HCT116 (cell line): ENCODE measurements around the gene CSNK1E. TPM values are rescaled to one million over a fixed set of nuclear protein-coding genes. Genes with fewer than 3 reads are reported as not detected.

ENCODE experiments used
- ATAC-seq: fragments of 200-7000 bp; cut with Tn5 transposase; 2 replicates; pipeline ENCODE4 v1.9.1; 2020; ENCODE audit warnings: mild to moderate bottlenecking, moderate library complexity
- BruUV-seq: library from RNA; stranded (reverse); fragments of 400-500 nt; replicated peaks from 2 replicates; lab custom pipeline; 2021; lab: Mats Ljungman, UMichigan
- CTCF ChIA-PET: fragments of 300-600 bp; sonication (Branson Sonifier 250); formaldehyde crosslinking; loops from one replicate; lab custom pipeline; 2021; ENCODE audit warnings: antibody characterized with exemption; lab: Charles Lee
- POLR2A ChIA-PET: fragments of 300-600, 350-600 bp; sonication (Branson Sonifier 250); formaldehyde crosslinking; loops from one replicate; lab custom pipeline; 2021; ENCODE audit warnings: antibody characterized with exemption; lab: Charles Lee
- RAD21 ChIA-PET, 2 experiments: fragments of 300-600 bp; sonication (Branson Sonifier 250); formaldehyde crosslinking; loops; one replicate each; lab custom pipeline; 2023; ENCODE audit warnings: low total read pairs in 2 of 2; ENCODE audit not compliant: uncharacterized antibody in 2 of 2, unreplicated experiment in 2 of 2, low non-redundant PET in 1 of 2; lab: Charles Lee
- DNase-seq: peaks from one replicate; pipeline ENCODE4 v3.0.0-alpha.2; 2010; ENCODE audit warnings: low read depth, low spot score
- H2AFZ ChIP-seq: fragments of 200-600 bp; shearing (Covaris generic), sonication (generic); 2 replicates; pipeline ENCODE4 v1.6.1; 2017; ENCODE audit warnings: low read depth, mixed run types, mixed read lengths, antibody characterized with exemption, low read length; ENCODE audit not compliant: poor library complexity, severe bottlenecking
- H3K27ac ChIP-seq: 2 replicates; pipeline ENCODE4 v1.5.1; 2012; ENCODE audit warnings: low read depth, low read length
- H3K27me3 ChIP-seq: fragments of 200-600 bp; sonication (generic); 2 replicates; pipeline ENCODE4 v1.6.1; 2016; ENCODE audit warnings: mixed run types, low read length, mixed read lengths; ENCODE audit not compliant: insufficient read depth
- H3K36me3 ChIP-seq, 2 experiments: fragments of 200-500 bp in 1 of 2; fragments of 200-600 bp in 1 of 2; sonication (Bioruptor generic) in 1 of 2; sonication (generic) in 1 of 2; 2 replicates each; pipeline versions ENCODE4 v1.5.1 to v1.6.1; 2014 to 2016; ENCODE audit warnings: low read length in 2 of 2, inconsistent platforms in 1 of 2, mixed read lengths in 1 of 2, mixed run types in 1 of 2; ENCODE audit not compliant: insufficient read depth in 2 of 2, control insufficient read depth in 1 of 2
- H3K4me1 ChIP-seq, 2 experiments: fragments of 200-600 bp in 1 of 2; sonication (generic) in 1 of 2; 2 replicates each; pipeline versions ENCODE4 v1.5.1 to v1.6.1; 2012 to 2017; ENCODE audit warnings: low read length in 2 of 2, inconsistent platforms in 1 of 2, mild to moderate bottlenecking in 1 of 2, mixed read lengths in 1 of 2, mixed run types in 1 of 2, moderate library complexity in 1 of 2; ENCODE audit not compliant: insufficient read depth in 2 of 2, control insufficient read depth in 1 of 2
- H3K4me2 ChIP-seq: fragments of 200-600 bp; sonication (generic); 2 replicates; pipeline ENCODE4 v1.6.1; 2017; ENCODE audit warnings: mixed run types, low read length, mixed read lengths
- H3K4me3 ChIP-seq, 2 experiments: fragments of 200-600 bp in 1 of 2; sonication (generic) in 1 of 2; replicated peaks in 1 of 2; 2 replicates each; pipeline ENCODE4 v1.5.1; 2011 to 2016; ENCODE audit warnings: low read length in 2 of 2, control low read depth in 1 of 2, low read depth in 1 of 2, mild to moderate bottlenecking in 1 of 2, mixed read lengths in 1 of 2, mixed run types in 1 of 2
- H3K79me2 ChIP-seq: fragments of 200-600 bp; sonication (generic); 2 replicates; pipeline ENCODE4 v1.6.1; 2017; ENCODE audit warnings: mild to moderate bottlenecking, mixed run types, low read length, moderate library complexity, mixed read lengths; ENCODE audit not compliant: insufficient read depth
- H3K9ac ChIP-seq: fragments of 200-600 bp; sonication (generic); 2 replicates; pipeline ENCODE4 v1.6.1; 2016; ENCODE audit warnings: low read length, mixed read lengths
- H3K9me2 ChIP-seq: fragments of 200-600 bp; sonication (generic), shearing (Covaris generic); 2 replicates; pipeline ENCODE4 v1.6.1; 2017; ENCODE audit warnings: mixed run types, mild to moderate bottlenecking, moderate library complexity; ENCODE audit not compliant: insufficient read depth
- H3K9me3 ChIP-seq, 2 experiments: fragments of 200-500 bp in 1 of 2; fragments of 200-600 bp in 1 of 2; sonication (Bioruptor generic) in 1 of 2; sonication (generic) in 1 of 2; 2 replicates each; pipeline ENCODE4 v1.6.1; 2014 to 2017; ENCODE audit warnings: low read length in 2 of 2, mixed read lengths in 2 of 2, inconsistent platforms in 1 of 2, low read depth in 1 of 2, mild to moderate bottlenecking in 1 of 2, mixed run types in 1 of 2, moderate library complexity in 1 of 2; ENCODE audit not compliant: control insufficient read depth in 1 of 2, insufficient read depth in 1 of 2
- H4K20me1 ChIP-seq: fragments of 200-600 bp; sonication (generic), shearing (Covaris generic); 2 replicates; pipeline ENCODE4 v1.6.1; 2017; ENCODE audit warnings: mixed run types, mild to moderate bottlenecking, moderate library complexity; ENCODE audit not compliant: insufficient read depth
- ATF3 ChIP-seq: IDR thresholded peaks from 2 replicates; pipeline ENCODE4 v1.6.1; 2012
- CBX3 ChIP-seq: IDR thresholded peaks from 2 replicates; pipeline ENCODE4 v1.6.1; 2012; ENCODE audit warnings: low read depth
- CEBPB ChIP-seq: IDR thresholded peaks from 2 replicates; pipeline ENCODE4 v1.6.1; 2012; ENCODE audit warnings: low read depth
- CTCF ChIP-seq, 3 experiments: fragments of 200-600 bp in 1 of 3; sonication (generic) in 1 of 3; IDR thresholded peaks in 2 of 3; conservative IDR thresholded peaks in 1 of 3; 2 replicates each; pipeline ENCODE4 v1.5.1; 2012 to 2017; ENCODE audit warnings: low read depth in 2 of 3, low read length in 2 of 3, antibody characterized with exemption in 1 of 3, borderline replicate concordance in 1 of 3, control low read depth in 1 of 3, mild to moderate bottlenecking in 1 of 3, mixed read lengths in 1 of 3, mixed run types in 1 of 3, moderate library complexity in 1 of 3; ENCODE audit not compliant: insufficient read depth in 1 of 3
- POLR2AphosphoS5 ChIP-seq: IDR thresholded peaks from 2 replicates; pipeline ENCODE4 v1.6.1; 2011; ENCODE audit warnings: mild to moderate bottlenecking, low read depth, low read length, moderate library complexity
- REST ChIP-seq: IDR thresholded peaks from 2 replicates; pipeline ENCODE4 v1.6.1; 2012; ENCODE audit warnings: low read depth
- SIN3A ChIP-seq: IDR thresholded peaks from 2 replicates; pipeline ENCODE4 v1.6.1; 2012; ENCODE audit warnings: low read depth
- SP1 ChIP-seq: IDR thresholded peaks from 2 replicates; pipeline ENCODE4 v1.6.1; 2012; ENCODE audit warnings: low read depth
- SRF ChIP-seq: IDR thresholded peaks from 2 replicates; pipeline ENCODE4 v1.6.1; 2012; ENCODE audit warnings: low read depth
- TCF7L2 ChIP-seq: IDR thresholded peaks from 2 replicates; pipeline ENCODE4 v1.7.0; 2011; ENCODE audit warnings: borderline replicate concordance, inconsistent platforms; ENCODE audit not compliant: insufficient read depth, insufficient read length; ENCODE audit errors: extremely low read depth
- YY1 ChIP-seq: IDR thresholded peaks from 2 replicates; pipeline ENCODE4 v1.6.1; 2011; ENCODE audit warnings: low read length, low read depth, moderate library complexity, mild to moderate bottlenecking; ENCODE audit not compliant: insufficient replicate concordance; ENCODE audit errors: extremely low read depth
- ZBTB33 ChIP-seq: IDR thresholded peaks from 2 replicates; pipeline ENCODE4 v1.6.1; 2011; ENCODE audit warnings: mild to moderate bottlenecking, low read length, moderate library complexity; ENCODE audit not compliant: insufficient replicate concordance; ENCODE audit errors: extremely low read depth
- ZFX ChIP-seq: fragments of 450-650 bp; IDR thresholded peaks from 2 replicates; pipeline ENCODE4 v1.6.1; 2017
- ZNF274 ChIP-seq: fragments of 200-500 bp; sonication (Bioruptor generic); IDR thresholded peaks from 2 replicates; pipeline ENCODE4 v1.6.1; 2014; ENCODE audit warnings: mild to moderate bottlenecking, low read depth, low read length, inconsistent platforms
- intact Hi-C: fragments of 100-400 bp; cut with micrococcal nuclease; formaldehyde crosslinking; loops from 2 replicates; pipeline ENCODE4 v1.10.0; 2022
- total RNA-seq: library from RNA; stranded (reverse); gene quantifications from one replicate; pipeline ENCODE4 v1.2.1, GENCODE V29; 2021; ENCODE audit not compliant: unreplicated experiment

The CSNK1E gene
- total RNA-seq, 1 experiment from 2014 or later: 190 TPM

GRCh38 chr22:38286915-38287669 lies 30.1 kb downstream of the CSNK1E start:
- Histone ChIP-seq H4K20me1 (no peaks in the 10 kb centered on the region), H3K79me2 (no peaks in the 10 kb centered on the region), H3K9ac (no peak overlapping the region), H3K36me3 (peaks cover 0 to 10% of the 10 kb centered on the region in 2 experiments; a peak in 3 of 4 replicates), H2AFZ (no peak overlapping the region), H3K9me2 (no peaks in the 10 kb centered on the region), H3K4me1 (peaks cover 20 to 22% of the 10 kb centered on the region in 2 experiments), H3K27me3 (no peaks in the 10 kb centered on the region), H3K4me2 (no peak overlapping the region), H3K9me3 (no peaks in the 10 kb centered on the region), H3K27ac (no peak overlapping the region), H3K4me3 (no peak overlapping the region)
- BruUV-seq: no TSS peak
- no peak for TF ChIP-seq SP1
- TF ChIP-seq TCF7L2: no peak
- no peak for TF ChIP-seq ATF3
- no peak for TF ChIP-seq SIN3A
- TF ChIP-seq CTCF (IDR thresholded peaks at IDR 0.05 in 2 of 3, conservative IDR thresholded peaks at IDR 0.05 in 1 of 3; ENCODE audit: borderline replicate concordance in 1 of 3, insufficient read depth in 1 of 3, low read depth in 2 of 3, low read length in 2 of 3): no peak
- TF ChIP-seq ZNF274: no peak
- no peak for TF ChIP-seq REST
- no peak for TF ChIP-seq ZBTB33
- no peak for TF ChIP-seq ZFX
- no peak for TF ChIP-seq SRF
- TF ChIP-seq YY1: no peak
- TF ChIP-seq CEBPB: no peak
- TF ChIP-seq CBX3: no peak
- no peak for TF ChIP-seq POLR2AphosphoS5
- no peak for DNase-seq
- ChIA-PET POLR2A (no interaction called here), CTCF (no interaction called here), RAD21 (no interaction called here)
- ATAC-seq: no peak
- intact Hi-C loops: no loop called here
